SIG-M5 treated with dmso at 0.1 percent for 504 hours (cell line): ENCODE results near the gene VIPR2.

Source experiments
- DNase-seq: peaks from one replicate; lab custom pipeline; 2025; ENCODE audit not compliant: unreplicated experiment; lab: John Stamatoyannopoulos, UW

Gene VIPR2

GRCh38 chr7:159158125-159158887, 13.6 kb upstream of the VIPR2 start:
- no peak for DNase-seq

GRCh38 chr7:159157714-159158113, 13.0 kb upstream of the VIPR2 start:
- no peak for DNase-seq

GRCh38 chr7:159156436-159157245, 12.0 kb upstream of the VIPR2 start:
- DNase-seq = no peak

- DNase-seq = no peak
These were observed 10.7 kb upstream of the VIPR2 start for GRCh38 chr7:159155410-159155809.

- no peak for DNase-seq
These were observed 9.6 kb upstream of the VIPR2 start for GRCh38 chr7:159154243-159154642.

GRCh38 chr7:159153511-159153910, 8.8 kb upstream of the VIPR2 start:
- DNase-seq = no peak

GRCh38 chr7:159152816-159153215, 8.1 kb upstream of the VIPR2 start:
- no peak for DNase-seq

- no peak for DNase-seq
These were observed 6.6 kb upstream of the VIPR2 start for GRCh38 chr7:159151231-159151630.

- DNase-seq = no peak
These were observed 4.8 kb upstream of the VIPR2 start for GRCh38 chr7:159149488-159149887.

- DNase-seq = no peak
These were observed 4.0 kb upstream of the VIPR2 start for GRCh38 chr7:159148430-159149395.

GRCh38 chr7:159147687-159148086, 3.0 kb upstream of the VIPR2 start:
- no peak for DNase-seq

- no peak for DNase-seq
These were observed 2.6 kb upstream of the VIPR2 start for GRCh38 chr7:159147246-159147645.

GRCh38 chr7:159146084-159146858, 1.6 kb upstream of the VIPR2 start:
- no peak for DNase-seq

GRCh38 chr7:159145490-159145855, 806 bp upstream of the VIPR2 start:
- no peak for DNase-seq

GRCh38 chr7:159143780-159144757, 598 bp downstream of the VIPR2 start:
- DNase-seq = no peak

GRCh38 chr7:159142730-159143129, 1.9 kb downstream of the VIPR2 start:
- no peak for DNase-seq

GRCh38 chr7:159142199-159142598, 2.5 kb downstream of the VIPR2 start:
- DNase-seq = no peak

- no peak for DNase-seq
These were observed 3.0 kb downstream of the VIPR2 start for GRCh38 chr7:159141660-159142059.

GRCh38 chr7:159141167-159141566, 3.5 kb downstream of the VIPR2 start:
- no peak for DNase-seq
